Testis (tissue), 3 donors: ENCODE data around the gene ADAMTS10. TPM values are rescaled to one million over a fixed set of nuclear protein-coding genes. Genes with fewer than 3 reads are reported as not detected.
"Not testable (repeated sequence)": the region's sequence is repeated elsewhere in the genome, so short reads cannot be mapped to it uniquely, and the experiment has no call there.

Experiments
- DNase-seq: peaks from one replicate; pipeline ENCODE4 v3.0.0-alpha.2; 2019
- H3K27ac ChIP-seq, 2 donors: fragments of 200-600 bp; sonication (generic); one replicate each; pipeline ENCODE4 v1.5.1; 2019
- H3K27me3 ChIP-seq: fragments of 200-600 bp; sonication (generic); one replicate; pipeline ENCODE4 v1.5.1; 2019
- H3K36me3 ChIP-seq: fragments of 200-600 bp; sonication (generic); one replicate; pipeline ENCODE4 v1.5.1; 2017; ENCODE audit warnings: low read depth; ENCODE audit errors: missing control alignments
- H3K4me1 ChIP-seq: fragments of 200-600 bp; sonication (generic); one replicate; pipeline ENCODE4 v1.5.1; 2019
- H3K4me3 ChIP-seq, 2 donors: fragments of 200-600 bp; sonication (generic); one replicate each; pipeline ENCODE4 v1.5.1; 2017 to 2019
- H3K9me3 ChIP-seq: fragments of 200-600 bp; sonication (generic); one replicate; pipeline ENCODE4 v1.5.1; 2017
- POLR2A ChIP-seq: fragments of 450-650 bp; IDR thresholded peaks from one replicate; pipeline ENCODE4 v1.6.1; 2017; ENCODE audit warnings: antibody characterized with exemption, mild to moderate bottlenecking, moderate library complexity
- WGBS, 2 donors: methylation state at CpG; one replicate each; pipeline ENCODE4 v1.1.5; 2018; 5-methylcytosine and 5-hydroxymethylcytosine counted together
- intact Hi-C: fragments of 100-400 bp; cut with DNase I; formaldehyde crosslinking; loops from one replicate; pipeline ENCODE4 v1.15.1; 2023; ENCODE audit warnings: low total_unique reads
- polyA plus RNA-seq: library from polyadenylated mRNA; stranded (reverse); fragments of 350-450 nt; fragmentation: Illumina TruSeq; extraction: RNeasy Lipid Tissue Mini Kit (QIAGEN cat#74804); gene quantifications from one replicate; pipeline ENCODE4 v1.2.3, GENCODE V29; 2014; ENCODE audit warnings: low read depth, low replicate concordance; ENCODE audit not compliant: insufficient read depth
- total RNA-seq, 2 donors: library from RNA; depleted of rRNA; stranded (reverse); fragments of >200 nt; gene quantifications; one replicate each; pipeline ENCODE4 v1.2.3, GENCODE V29; 2016
- TF ChIP-seq, protein P1 (sequence below), 3 experiments: fragments of 450-650 bp in 2 of 3; fragments of 200-600 bp in 1 of 3; sonication (generic) in 1 of 3; IDR thresholded peaks; one replicate each; pipeline ENCODE4 v1.5.1; 2016 to 2019; ENCODE audit warnings: antibody characterized with exemption in 3 of 3, mild to moderate bottlenecking in 2 of 3, moderate library complexity in 1 of 3

Gene ADAMTS10
- total and polyA plus RNA-seq, 3 donors from 2014 or later, result 7.2 to 31.9 (median 27.9) TPM

DNA sequence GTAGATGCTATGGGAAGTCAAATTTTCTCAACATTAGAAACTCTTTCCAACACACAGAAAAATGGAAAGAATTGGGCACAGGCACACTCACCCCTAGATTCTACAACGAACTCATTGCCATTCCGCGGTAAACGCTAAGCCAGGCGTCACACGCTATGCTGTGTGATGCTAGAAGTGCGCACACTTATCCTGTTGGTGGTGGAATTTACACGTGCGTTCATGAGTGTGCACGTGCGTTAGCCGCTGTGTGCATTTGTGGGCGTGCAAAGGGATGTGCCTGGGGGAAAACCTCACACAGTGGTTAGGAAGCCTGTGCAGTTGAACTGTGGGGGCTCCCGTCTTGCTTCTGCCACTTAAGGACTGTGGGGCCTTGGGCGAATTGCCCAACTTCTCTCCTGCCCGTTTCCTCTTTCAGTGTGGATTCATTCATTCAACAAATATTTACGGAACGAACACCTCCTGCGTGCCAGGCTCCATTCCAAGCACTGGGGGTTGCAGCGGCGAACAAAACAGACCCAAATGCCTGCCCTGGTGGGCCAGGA is 27.6 kb upstream of the ADAMTS10 start:
- no peaks in the 10 kb centered on the region for H3K4me1 ChIP-seq
- H3K27me3 ChIP-seq, result no peaks in the 10 kb centered on the region
- H3K36me3 ChIP-seq, result no peaks in the 10 kb centered on the region
- DNase-seq, result peak; percentile 21
- H3K27ac ChIP-seq, result no peak overlapping the region
- no peaks in the 10 kb centered on the region for H3K9me3 ChIP-seq
- TF ChIP-seq, protein P1, sequence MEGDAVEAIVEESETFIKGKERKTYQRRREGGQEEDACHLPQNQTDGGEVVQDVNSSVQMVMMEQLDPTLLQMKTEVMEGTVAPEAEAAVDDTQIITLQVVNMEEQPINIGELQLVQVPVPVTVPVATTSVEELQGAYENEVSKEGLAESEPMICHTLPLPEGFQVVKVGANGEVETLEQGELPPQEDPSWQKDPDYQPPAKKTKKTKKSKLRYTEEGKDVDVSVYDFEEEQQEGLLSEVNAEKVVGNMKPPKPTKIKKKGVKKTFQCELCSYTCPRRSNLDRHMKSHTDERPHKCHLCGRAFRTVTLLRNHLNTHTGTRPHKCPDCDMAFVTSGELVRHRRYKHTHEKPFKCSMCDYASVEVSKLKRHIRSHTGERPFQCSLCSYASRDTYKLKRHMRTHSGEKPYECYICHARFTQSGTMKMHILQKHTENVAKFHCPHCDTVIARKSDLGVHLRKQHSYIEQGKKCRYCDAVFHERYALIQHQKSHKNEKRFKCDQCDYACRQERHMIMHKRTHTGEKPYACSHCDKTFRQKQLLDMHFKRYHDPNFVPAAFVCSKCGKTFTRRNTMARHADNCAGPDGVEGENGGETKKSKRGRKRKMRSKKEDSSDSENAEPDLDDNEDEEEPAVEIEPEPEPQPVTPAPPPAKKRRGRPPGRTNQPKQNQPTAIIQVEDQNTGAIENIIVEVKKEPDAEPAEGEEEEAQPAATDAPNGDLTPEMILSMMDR (IDR thresholded peaks at IDR 0.05), result no peak
- TF ChIP-seq POLR2A, result no peak
- no peak overlapping the region for H3K4me3 ChIP-seq
- WGBS, 2 donors, result 47 to 62% methylated on average over 21 of the region's 21 CpGs
- intact Hi-C loops, result no loop called here

DNA sequence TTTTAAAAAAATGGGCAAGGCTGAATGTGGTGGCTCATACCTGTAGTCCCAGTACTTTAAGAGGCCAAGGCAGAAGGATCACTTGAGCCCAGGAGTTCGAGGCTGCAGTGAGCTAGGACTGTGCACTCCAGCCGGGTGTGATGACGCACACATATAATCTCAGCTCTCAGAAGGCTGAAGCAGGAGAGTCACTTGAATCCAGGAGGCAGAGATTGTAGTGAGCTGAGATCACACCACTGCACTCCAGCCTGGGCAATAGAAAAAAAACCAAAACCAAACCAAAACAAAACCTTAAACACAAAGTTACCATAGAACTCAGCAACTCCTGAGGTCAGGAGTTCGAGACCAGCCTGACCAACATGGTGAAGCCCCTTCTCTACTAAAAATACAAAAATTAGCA is 26.6 kb upstream of the ADAMTS10 start:
- H3K36me3 ChIP-seq, H3K9me3 ChIP-seq, DNase-seq, H3K27me3 ChIP-seq, H3K4me3 ChIP-seq, intact Hi-C loops, H3K4me1 ChIP-seq, H3K27ac ChIP-seq: not testable (repeated sequence)
- whole genome bisulfite sequencing, 2 donors, result 85 to 87% methylated on average over 4 of the region's 4 CpGs

DNA sequence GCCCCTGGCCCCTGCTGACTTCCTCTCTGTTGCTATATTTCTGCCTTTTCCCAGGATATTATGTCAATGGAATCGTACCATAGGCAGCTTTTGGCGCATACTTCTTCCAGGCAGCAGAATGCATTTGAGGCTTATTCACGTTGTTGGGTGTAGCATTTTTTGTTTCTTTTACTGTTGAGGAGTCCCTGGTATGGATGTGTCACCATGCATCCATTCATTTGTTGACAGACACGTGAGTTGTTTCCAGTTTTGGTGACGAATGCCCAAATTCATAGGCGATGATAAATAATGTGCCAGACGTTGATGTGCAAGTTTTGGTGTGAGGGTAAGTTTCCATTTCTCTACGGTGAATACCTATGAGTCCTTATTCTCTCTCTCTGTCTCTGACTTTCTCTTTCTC is 24.9 kb upstream of the ADAMTS10 start:
- DNase-seq, result no peak
- no peak overlapping the region for H3K27ac ChIP-seq
- TF ChIP-seq, protein P1 (IDR thresholded peaks at IDR 0.05), result no peak
- TF ChIP-seq POLR2A, result no peak
- no peaks in the 10 kb centered on the region for H3K36me3 ChIP-seq
- intact Hi-C loops, result no loop called here
- no peak overlapping the region for H3K4me3 ChIP-seq
- WGBS, 2 donors, result 87 to 92% methylated on average over 8 of the region's 8 CpGs
- no peaks in the 10 kb centered on the region for H3K4me1 ChIP-seq
- no peaks in the 10 kb centered on the region for H3K27me3 ChIP-seq
- H3K9me3 ChIP-seq, result no peaks in the 10 kb centered on the region

DNA sequence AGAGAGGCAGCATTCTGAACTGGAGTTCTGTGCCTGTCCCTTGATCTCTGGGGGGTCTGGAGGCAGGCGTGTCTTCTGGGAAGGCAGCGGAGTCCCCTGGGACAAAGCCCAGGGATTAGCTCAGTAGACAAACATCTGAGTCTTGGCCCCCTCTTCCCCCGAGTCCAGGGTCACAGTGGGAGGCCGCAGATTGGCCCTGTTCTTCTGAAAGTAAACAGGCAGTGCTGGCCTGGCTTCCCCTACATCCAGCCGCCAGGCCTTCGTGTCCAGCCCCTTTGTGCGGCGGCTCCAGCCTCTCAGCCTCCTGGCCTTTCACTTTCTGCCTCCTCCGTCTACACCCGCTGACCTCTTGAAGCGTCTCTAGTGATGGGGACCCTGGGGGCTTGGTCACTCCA is 20.9 kb upstream of the ADAMTS10 start:
- Histone ChIP-seq H3K4me1 (no peaks in the 10 kb centered on the region), H3K4me3 (no peak overlapping the region), H3K9me3 (no peaks in the 10 kb centered on the region), H3K27me3 (no peaks in the 10 kb centered on the region), H3K27ac (no peak overlapping the region), H3K36me3 (no peaks in the 10 kb centered on the region)
- no peak for DNase-seq
- 50 to 63% methylated on average over 11 of the region's 11 CpGs for WGBS, 2 donors
- intact Hi-C loops, result no loop called here
- TF ChIP-seq POLR2A, result no peak
- TF ChIP-seq, protein P1 (IDR thresholded peaks at IDR 0.05), result no peak

DNA sequence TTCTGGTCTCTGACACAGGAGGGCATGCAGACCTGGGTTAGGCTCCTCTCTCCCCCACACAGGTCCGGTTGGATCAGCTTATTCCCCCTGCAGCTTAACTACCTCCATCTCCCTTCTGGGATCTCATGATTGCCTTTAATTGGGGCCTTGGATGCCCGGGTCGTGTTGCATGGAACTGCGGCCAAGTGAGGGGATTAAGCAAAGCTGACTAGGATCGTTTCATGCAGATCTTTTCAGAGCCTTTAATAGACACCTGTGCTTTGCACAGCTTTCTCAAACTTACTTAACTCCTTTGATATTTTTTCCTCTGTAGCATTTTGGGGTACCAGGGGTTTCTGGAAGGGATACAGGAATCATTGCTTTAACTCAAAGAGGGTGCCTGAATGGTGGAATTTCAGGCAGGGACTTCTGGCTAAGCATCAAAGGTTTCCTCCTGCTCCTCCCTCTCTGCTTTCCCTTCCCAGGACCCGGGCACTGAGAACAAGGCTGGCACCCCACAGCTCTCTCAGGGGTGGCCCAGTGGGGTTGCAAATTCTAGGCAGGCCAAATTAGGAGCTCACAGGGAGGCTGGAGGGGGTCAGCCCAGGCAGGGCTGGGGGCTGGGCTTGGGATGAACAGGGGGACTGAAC is 20.4 kb upstream of the ADAMTS10 start:
- Histone ChIP-seq H3K27me3 (no peaks in the 10 kb centered on the region), H3K4me3 (no peak overlapping the region), H3K27ac (no peak overlapping the region), H3K36me3 (no peaks in the 10 kb centered on the region), H3K4me1 (no peaks in the 10 kb centered on the region), H3K9me3 (no peaks in the 10 kb centered on the region)
- 58 to 61% methylated on average over 4 to 6 of the region's 6 CpGs for WGBS, 2 donors
- intact Hi-C loops, result no loop called here
- TF ChIP-seq, protein P1 (IDR thresholded peaks at IDR 0.05), result no peak
- no peak for TF ChIP-seq POLR2A
- DNase-seq, result no peak
